Stimulated activated CD4-positive, alpha-beta T cell treated with anti-CD3 and anti-CD28 coated beads, TNF-alpha, amount 100 ng/mL, for 1 hour (primary cell): ENCODE data around the gene PRSS38.

Experiments
- DNase-seq, 3 donors: peaks; one replicate each; pipeline ENCODE4 v3.0.0-alpha.2; 2020; ENCODE audit warnings: low read depth in 3 of 3, low spot score in 1 of 3

Gene PRSS38

GRCh38 chr1:227778401-227778947, 37.0 kb upstream of the PRSS38 start:
- no peak for DNase-seq

- no peak for DNase-seq
Observed at GRCh38 chr1:227779021-227779441, 36.4 kb upstream of the PRSS38 start.

GRCh38 chr1:227779685-227780084, 35.8 kb upstream of the PRSS38 start:
- no peak for DNase-seq

- DNase-seq = no peak
Observed at GRCh38 chr1:227780101-227781044, 35.1 kb upstream of the PRSS38 start.

- no peak for DNase-seq
Observed at GRCh38 chr1:227781314-227781930, 34.1 kb upstream of the PRSS38 start.

- no peak for DNase-seq
Observed at GRCh38 chr1:227782226-227782625, 33.2 kb upstream of the PRSS38 start.

- no peak for DNase-seq
Observed at GRCh38 chr1:227785094-227785804, 30.2 kb upstream of the PRSS38 start.

GRCh38 chr1:227785805-227786671, 29.4 kb upstream of the PRSS38 start:
- no peak for DNase-seq

- no peak for DNase-seq
Observed at GRCh38 chr1:227786673-227787512, 28.6 kb upstream of the PRSS38 start.

- peak; percentile 89 to 94 (median 94) for DNase-seq
Observed at GRCh38 chr1:227787513-227788270, 27.8 kb upstream of the PRSS38 start.

GRCh38 chr1:227788271-227789083, 27.0 kb upstream of the PRSS38 start:
- no peak for DNase-seq

- no peak for DNase-seq
Observed at GRCh38 chr1:227789084-227790033, 26.1 kb upstream of the PRSS38 start.

GRCh38 chr1:227790034-227790400, 25.5 kb upstream of the PRSS38 start:
- DNase-seq = no peak

GRCh38 chr1:227790868-227791267, 24.6 kb upstream of the PRSS38 start:
- DNase-seq = no peak

GRCh38 chr1:227791425-227792143, 23.9 kb upstream of the PRSS38 start:
- no peak for DNase-seq
